OCI-LY1 (cell line): ENCODE data around the gene TM2D3.

Source experiments
- H2AFZ ChIP-seq: fragments of 200-600 bp; sonication (generic), shearing (Covaris generic); 2 replicates; pipeline ENCODE4 v1.6.0; 2014; ENCODE audit warnings: antibody characterized with exemption, mild to moderate bottlenecking, low read length
- H3F3A ChIP-seq: fragments of 200-600 bp; sonication (generic), shearing (Covaris generic); 2 replicates; pipeline ENCODE4 v1.6.0; 2014; ENCODE audit warnings: mild to moderate bottlenecking, antibody characterized with exemption, low read length, moderate library complexity; ENCODE audit not compliant: insufficient read depth
- H3K27ac ChIP-seq: fragments of 200-600 bp; sonication (generic); 2 replicates; pipeline ENCODE4 v1.5.1; 2014; ENCODE audit warnings: low read length, mixed run types, mild to moderate bottlenecking, low read depth; ENCODE audit not compliant: poor library complexity, severe bottlenecking
- H3K27me3 ChIP-seq: fragments of 200-600 bp; sonication (generic); 2 replicates; pipeline ENCODE4 v1.6.0; 2014; ENCODE audit warnings: antibody characterized with exemption, mild to moderate bottlenecking, low read length, moderate library complexity; ENCODE audit not compliant: insufficient read depth
- H3K36me3 ChIP-seq: fragments of 200-600 bp; sonication (generic); 2 replicates; pipeline ENCODE4 v1.6.1; 2014; ENCODE audit warnings: mild to moderate bottlenecking, antibody characterized with exemption, low read length, moderate library complexity, mixed read lengths; ENCODE audit not compliant: insufficient read depth
- H3K4me1 ChIP-seq: fragments of 200-600 bp; sonication (generic); 2 replicates; pipeline ENCODE4 v1.5.1; 2014; ENCODE audit warnings: mild to moderate bottlenecking, low read length, moderate library complexity; ENCODE audit not compliant: insufficient read depth, severe bottlenecking
- H3K4me2 ChIP-seq: fragments of 200-600 bp; sonication (generic), shearing (Covaris generic); 2 replicates; pipeline ENCODE4 v1.6.1; 2014; ENCODE audit warnings: low read length
- H3K4me3 ChIP-seq: fragments of 200-600 bp; sonication (generic); 2 replicates; pipeline ENCODE4 v1.5.1; 2014; ENCODE audit warnings: low read length, low read depth, mild to moderate bottlenecking, mixed read lengths; ENCODE audit not compliant: poor library complexity, severe bottlenecking
- H3K79me2 ChIP-seq: fragments of 200-600 bp; shearing (Covaris generic); 2 replicates; pipeline ENCODE4 v1.6.1; 2016; ENCODE audit warnings: mixed run types, low read length, mixed read lengths; ENCODE audit not compliant: insufficient read depth
- H3K9ac ChIP-seq: fragments of 200-600 bp; sonication (generic), shearing (Covaris generic); 2 replicates; pipeline ENCODE4 v1.6.1; 2014; ENCODE audit warnings: mild to moderate bottlenecking, low read length, mixed read lengths
- H3K9me2 ChIP-seq: fragments of 200-600 bp; sonication (generic), shearing (Covaris generic); 2 replicates; pipeline ENCODE4 v1.6.1; 2014; ENCODE audit warnings: low read depth, mild to moderate bottlenecking, low read length, mixed read lengths
- H3K9me3 ChIP-seq: fragments of 200-600 bp; shearing (Covaris generic); 2 replicates; pipeline ENCODE4 v1.6.1; 2014; ENCODE audit warnings: low read length, mixed read lengths
- H4K20me1 ChIP-seq: fragments of 200-600 bp; sonication (generic), shearing (Covaris generic); 2 replicates; pipeline ENCODE4 v1.6.0; 2016; ENCODE audit warnings: mild to moderate bottlenecking, low read length; ENCODE audit not compliant: insufficient read depth
- EZH2 ChIP-seq: fragments of 200-600 bp; sonication (generic), shearing (Covaris generic); IDR thresholded peaks from 2 replicates; pipeline ENCODE4 v1.8.0; 2017; ENCODE audit warnings: borderline replicate concordance, mixed run types, mild to moderate bottlenecking, antibody characterized with exemption, low read length, moderate library complexity, mixed read lengths
- TF ChIP-seq, protein P1 (sequence below): fragments of 200-600 bp; sonication (generic), shearing (Covaris generic); IDR thresholded peaks from 2 replicates; pipeline ENCODE4 v1.5.1; 2017; ENCODE audit warnings: mild to moderate bottlenecking, antibody characterized with exemption, low read length, moderate library complexity, mixed read lengths

Gene TM2D3

DNA sequence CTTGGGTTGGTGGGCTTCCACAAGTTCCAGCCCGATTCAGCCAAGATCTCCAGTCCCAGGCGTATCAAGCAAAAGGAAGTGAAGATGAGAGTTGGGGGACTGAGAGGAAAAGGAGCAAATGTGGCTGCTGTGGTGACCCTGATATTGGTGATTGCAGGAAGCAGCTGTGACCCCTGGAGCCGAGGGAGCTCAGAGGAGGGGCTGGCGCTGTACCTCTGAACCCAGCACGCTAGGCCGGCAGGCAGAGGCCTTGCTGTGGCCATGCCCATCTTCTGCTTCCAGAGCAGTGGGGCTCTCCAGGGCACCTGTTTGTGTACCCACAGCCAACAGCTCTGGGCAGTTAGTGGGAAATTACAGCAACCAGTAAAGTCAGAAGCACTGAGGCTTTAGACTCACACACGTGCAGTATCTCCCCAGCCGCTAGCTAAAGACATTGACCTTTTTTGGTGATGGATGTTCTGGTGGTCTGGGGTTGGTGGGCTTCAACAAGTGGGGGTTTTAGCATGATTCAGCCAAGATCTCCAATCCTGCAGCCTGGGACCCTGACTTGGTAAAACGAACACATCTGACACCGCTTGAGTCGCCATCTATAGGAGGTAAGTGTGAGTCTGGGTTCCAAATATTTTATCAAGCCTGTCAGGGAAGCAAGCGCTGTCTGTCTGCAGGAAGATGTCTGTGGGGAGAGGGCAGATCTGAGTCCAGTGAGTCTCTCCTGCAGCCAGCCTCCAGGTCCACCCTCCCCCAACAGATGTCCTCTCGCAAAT is 33.1 kb downstream of the TM2D3 start:
- Histone ChIP-seq H3K4me1 (no peaks in the 10 kb centered on the region), H3K27me3 (no peaks in the 10 kb centered on the region), H2AFZ (no peak overlapping the region), H3K9me3 (no peaks in the 10 kb centered on the region), H3K79me2 (no peaks in the 10 kb centered on the region), H3K9me2 (no peaks in the 10 kb centered on the region), H3K36me3 (no peaks in the 10 kb centered on the region), H3F3A (no peaks in the 10 kb centered on the region), H3K27ac (no peak overlapping the region), H4K20me1 (no peaks in the 10 kb centered on the region), H3K4me2 (no peak overlapping the region), H3K4me3 (no peak overlapping the region), H3K9ac (no peak overlapping the region)
- no peak for TF ChIP-seq EZH2
- TF ChIP-seq, protein P1, sequence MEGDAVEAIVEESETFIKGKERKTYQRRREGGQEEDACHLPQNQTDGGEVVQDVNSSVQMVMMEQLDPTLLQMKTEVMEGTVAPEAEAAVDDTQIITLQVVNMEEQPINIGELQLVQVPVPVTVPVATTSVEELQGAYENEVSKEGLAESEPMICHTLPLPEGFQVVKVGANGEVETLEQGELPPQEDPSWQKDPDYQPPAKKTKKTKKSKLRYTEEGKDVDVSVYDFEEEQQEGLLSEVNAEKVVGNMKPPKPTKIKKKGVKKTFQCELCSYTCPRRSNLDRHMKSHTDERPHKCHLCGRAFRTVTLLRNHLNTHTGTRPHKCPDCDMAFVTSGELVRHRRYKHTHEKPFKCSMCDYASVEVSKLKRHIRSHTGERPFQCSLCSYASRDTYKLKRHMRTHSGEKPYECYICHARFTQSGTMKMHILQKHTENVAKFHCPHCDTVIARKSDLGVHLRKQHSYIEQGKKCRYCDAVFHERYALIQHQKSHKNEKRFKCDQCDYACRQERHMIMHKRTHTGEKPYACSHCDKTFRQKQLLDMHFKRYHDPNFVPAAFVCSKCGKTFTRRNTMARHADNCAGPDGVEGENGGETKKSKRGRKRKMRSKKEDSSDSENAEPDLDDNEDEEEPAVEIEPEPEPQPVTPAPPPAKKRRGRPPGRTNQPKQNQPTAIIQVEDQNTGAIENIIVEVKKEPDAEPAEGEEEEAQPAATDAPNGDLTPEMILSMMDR = no peak

DNA sequence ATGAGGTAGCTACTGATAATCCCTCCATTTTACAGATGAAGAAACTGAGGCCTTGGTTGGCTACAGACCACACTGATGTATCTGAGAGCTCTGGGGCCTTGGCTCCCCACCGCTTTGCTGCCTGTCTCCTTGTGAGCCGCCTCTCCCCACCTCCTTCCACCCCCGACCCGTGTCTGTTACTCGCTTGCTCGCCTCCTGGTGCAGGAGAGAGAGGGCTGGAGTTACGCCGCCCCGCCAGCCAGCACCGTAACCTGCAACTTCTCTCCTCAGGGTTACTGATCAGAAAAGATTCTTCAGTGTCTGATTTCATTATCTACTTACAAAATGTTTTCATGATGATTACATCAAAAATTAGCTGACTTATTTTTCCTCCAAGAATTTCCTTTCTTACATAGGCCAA is 34.1 kb downstream of the TM2D3 start:
- Histone ChIP-seq H3K9ac (no peak overlapping the region), H3K4me1 (no peaks in the 10 kb centered on the region), H3K9me2 (no peaks in the 10 kb centered on the region), H3K9me3 (no peaks in the 10 kb centered on the region), H3F3A (no peaks in the 10 kb centered on the region), H3K4me2 (no peak overlapping the region), H3K79me2 (no peaks in the 10 kb centered on the region), H3K36me3 (no peaks in the 10 kb centered on the region), H3K4me3 (no peak overlapping the region), H3K27ac (no peak overlapping the region), H4K20me1 (no peaks in the 10 kb centered on the region), H3K27me3 (no peaks in the 10 kb centered on the region), H2AFZ (no peak overlapping the region)
- no peak for TF ChIP-seq EZH2
- TF ChIP-seq, protein P1 = no peak

DNA sequence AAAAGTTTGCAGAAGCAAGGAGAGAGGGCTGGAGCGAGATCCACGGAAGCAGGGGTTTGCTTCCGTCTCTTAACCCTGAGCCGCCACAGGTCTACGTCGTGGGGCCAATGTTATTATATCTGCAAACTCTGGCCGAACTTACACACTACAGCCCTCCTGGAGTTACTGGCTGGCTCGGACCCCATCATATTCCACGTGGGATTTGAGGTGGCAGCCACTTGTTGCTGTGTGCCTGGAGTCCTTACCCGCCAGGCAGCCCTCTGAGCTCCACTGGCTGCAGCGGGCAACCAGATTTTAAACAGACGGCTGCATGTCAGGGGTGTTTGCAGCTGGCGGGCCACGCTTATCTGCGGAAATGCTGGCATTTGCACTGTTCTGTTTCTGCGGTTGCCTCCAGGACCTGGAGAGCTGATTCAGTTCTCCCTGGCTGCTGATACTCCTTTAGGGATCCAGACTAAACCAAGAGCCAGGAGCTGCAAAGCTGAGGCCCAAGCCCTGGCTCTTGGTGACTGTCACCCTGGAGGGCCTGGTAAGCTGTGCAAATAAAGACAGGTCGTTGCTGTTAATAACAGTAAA is 34.7 kb downstream of the TM2D3 start:
- no peaks in the 10 kb centered on the region for H3F3A ChIP-seq
- H3K27ac ChIP-seq = no peak overlapping the region
- H2AFZ ChIP-seq = no peak overlapping the region
- H3K9me3 ChIP-seq = no peaks in the 10 kb centered on the region
- H3K79me2 ChIP-seq = no peaks in the 10 kb centered on the region
- H3K4me2 ChIP-seq = no peak overlapping the region
- H3K9ac ChIP-seq = no peak overlapping the region
- no peaks in the 10 kb centered on the region for H3K36me3 ChIP-seq
- no peaks in the 10 kb centered on the region for H4K20me1 ChIP-seq
- no peaks in the 10 kb centered on the region for H3K4me1 ChIP-seq
- no peak overlapping the region for H3K4me3 ChIP-seq
- H3K9me2 ChIP-seq = no peaks in the 10 kb centered on the region
- no peaks in the 10 kb centered on the region for H3K27me3 ChIP-seq
- TF ChIP-seq EZH2 = no peak
- TF ChIP-seq, protein P1 = no peak
